Tibial nerve (tissue), 4 donors: Measurements from ENCODE around the gene SHISAL2A.

Source experiments
- CTCF ChIP-seq, 5 experiments: fragments of 200-600 bp in 3 of 5; fragments of 450-650 bp in 2 of 5; sonication (generic) in 3 of 5; IDR thresholded peaks; one replicate each; pipeline ENCODE4 v1.5.1; 2016 to 2019; ENCODE audit warnings: antibody characterized with exemption in 5 of 5, mild to moderate bottlenecking in 3 of 5, moderate library complexity in 2 of 5
- EP300 ChIP-seq, 2 donors: sonication (generic); formaldehyde crosslinking; IDR thresholded peaks; one replicate each; pipeline ENCODE4 v1.6.1; 2017; ENCODE audit warnings: antibody characterized with exemption in 2 of 2, mild to moderate bottlenecking in 1 of 2

- TF ChIP-seq CTCF (IDR thresholded peaks at IDR 0.05) (no peak), EP300 (IDR thresholded peaks at IDR 0.05) (no peak)
Observed at GRCh38 chr1:52585474-52585873, 47.5 kb upstream of the SHISAL2A start.
